Activated T-cell treated with anti-CD3 and anti-CD28 coated beads for 48 hours (primary cell): ENCODE results near the gene AKR1C1.
"Not testable (repeated sequence)": the region's sequence is repeated elsewhere in the genome, so short reads cannot be mapped to it uniquely, and the experiment has no call there.

ENCODE experiments used
- DNase-seq: peaks from one replicate; pipeline ENCODE4 v3.0.0-alpha.2; 2020; ENCODE audit warnings: low read depth

The AKR1C1 gene

GRCh38 chr10:4947635-4948596, 15.3 kb upstream of the AKR1C1 start:
- DNase-seq: no peak

- not testable (repeated sequence) for DNase-seq
These were observed 11.6 kb upstream of the AKR1C1 start for GRCh38 chr10:4951512-4952162.

GRCh38 chr10:4953405-4953804, 9.8 kb upstream of the AKR1C1 start:
- no peak for DNase-seq

- DNase-seq: not testable (repeated sequence)
These were observed 7.1 kb upstream of the AKR1C1 start for GRCh38 chr10:4956088-4956487.

- DNase-seq: not testable (repeated sequence)
These were observed 6.1 kb upstream of the AKR1C1 start for GRCh38 chr10:4956955-4957645.

- not testable (repeated sequence) for DNase-seq
These were observed 1.7 kb upstream of the AKR1C1 start for GRCh38 chr10:4961558-4961957.

GRCh38 chr10:4962308-4962707, 907 bp upstream of the AKR1C1 start:
- not testable (repeated sequence) for DNase-seq

GRCh38 chr10:4963815-4964154, 570 bp downstream of the AKR1C1 start:
- not testable (repeated sequence) for DNase-seq

- DNase-seq: not testable (repeated sequence)
These were observed 2.5 kb downstream of the AKR1C1 start for GRCh38 chr10:4965763-4966162.

- not testable (repeated sequence) for DNase-seq
These were observed 4.0 kb downstream of the AKR1C1 start for GRCh38 chr10:4967189-4967588.

GRCh38 chr10:4969289-4969688, 6.1 kb downstream of the AKR1C1 start:
- not testable (repeated sequence) for DNase-seq

- DNase-seq: not testable (repeated sequence)
These were observed 7.1 kb downstream of the AKR1C1 start for GRCh38 chr10:4970362-4970761.

- not testable (repeated sequence) for DNase-seq
These were observed 9.3 kb downstream of the AKR1C1 start for GRCh38 chr10:4972369-4973142.

GRCh38 chr10:4973294-4973693, 10.1 kb downstream of the AKR1C1 start:
- DNase-seq: not testable (repeated sequence)

- DNase-seq: not testable (repeated sequence)
These were observed 11.2 kb downstream of the AKR1C1 start for GRCh38 chr10:4974400-4974799.

- DNase-seq: no peak
These were observed 13.8 kb downstream of the AKR1C1 start for GRCh38 chr10:4977025-4977424.

GRCh38 chr10:4978870-4979269, 15.7 kb downstream of the AKR1C1 start:
- no peak for DNase-seq

- no peak for DNase-seq
These were observed 17.6 kb downstream of the AKR1C1 start for GRCh38 chr10:4980793-4981192.

GRCh38 chr10:4981722-4982471, 18.7 kb downstream of the AKR1C1 start:
- no peak for DNase-seq

- DNase-seq: no peak
These were observed 19.6 kb downstream of the AKR1C1 start for GRCh38 chr10:4982764-4983226.
